Esophagus muscularis mucosa (tissue), 4 donors: ENCODE data around the gene ALDOA. TPM values are rescaled to one million over a fixed set of nuclear protein-coding genes. Genes with fewer than 3 reads are reported as not detected.

ENCODE experiments used
- DNase-seq: peaks from one replicate; pipeline ENCODE4 v3.0.0-alpha.2; 2017; ENCODE audit errors: extremely low spot score
- H3K27ac ChIP-seq, 4 donors: fragments of 200-600 bp; sonication (generic); replicated peaks in 1 of 4; 1 replicate in 3 of 4; 2 replicates in 1 of 4; pipeline ENCODE4 v1.5.1; 2016 to 2019; ENCODE audit warnings: mild to moderate bottlenecking in 1 of 4
- H3K27me3 ChIP-seq, 4 donors: fragments of 200-600 bp; sonication (generic); one replicate each; pipeline versions ENCODE4 v1.5.1 to v1.6.0; 2016 to 2019
- H3K36me3 ChIP-seq, 4 donors: fragments of 200-600 bp; sonication (generic); one replicate each; pipeline ENCODE4 v1.5.1; 2016 to 2019
- H3K4me1 ChIP-seq, 4 donors: fragments of 200-600 bp; sonication (generic); one replicate each; pipeline ENCODE4 v1.5.1; 2016 to 2019
- H3K4me3 ChIP-seq, 4 donors: fragments of 200-600 bp; sonication (generic); 1 replicate in 2 of 4; 2 replicates in 2 of 4; pipeline ENCODE4 v1.5.1; 2016 to 2019; ENCODE audit warnings: mild to moderate bottlenecking in 4 of 4, moderate library complexity in 1 of 4
- H3K9me3 ChIP-seq, 4 donors: fragments of 200-600 bp; sonication (generic); 1 replicate in 3 of 4; 2 replicates in 1 of 4; pipeline ENCODE4 v1.5.1; 2016 to 2019
- CTCF ChIP-seq, 3 experiments: fragments of 200-600 bp in 2 of 3; fragments of 450-650 bp in 1 of 3; sonication (generic) in 2 of 3; IDR thresholded peaks; one replicate each; pipeline ENCODE4 v1.5.1; 2017 to 2019; ENCODE audit warnings: antibody characterized with exemption in 3 of 3, mild to moderate bottlenecking in 2 of 3, moderate library complexity in 1 of 3
- EP300 ChIP-seq: sonication (generic); formaldehyde crosslinking; IDR thresholded peaks from one replicate; pipeline ENCODE4 v1.6.1; 2017; ENCODE audit warnings: antibody characterized with exemption
- POLR2A ChIP-seq: fragments of 450-650 bp; IDR thresholded peaks from one replicate; pipeline ENCODE4 v1.6.1; 2017; ENCODE audit warnings: antibody characterized with exemption, moderate library complexity, mild to moderate bottlenecking, low read depth
- POLR2AphosphoS5 ChIP-seq, 2 donors: sonication (generic); formaldehyde crosslinking; IDR thresholded peaks; one replicate each; pipeline ENCODE4 v1.6.1; 2017; ENCODE audit warnings: antibody characterized with exemption in 2 of 2
- WGBS: methylation state at CpG from one replicate; pipeline ENCODE4 v1.1.5; 2018; 5-methylcytosine and 5-hydroxymethylcytosine counted together
- intact Hi-C: fragments of 100-400 bp; cut with DNase I; formaldehyde crosslinking; loops from one replicate; pipeline ENCODE4 v1.15.1; 2023
- total RNA-seq, 4 donors: library from RNA; depleted of rRNA; stranded (reverse); fragments of >200 nt; gene quantifications; one replicate each; pipeline versions ENCODE4 v1.1.0 to v1.2.1, GENCODE V29; 2016

ALDOA gene
- total RNA-seq, 4 donors from 2014 or later, result 1,300 to 1,765 (median 1,454) TPM

- H3K27me3 ChIP-seq, result no peaks in the 10 kb centered on the region
- DNase-seq, result no peak
- peaks cover 32 to 61% (median 57%) of the 10 kb centered on the region in 4 donors for H3K4me1 ChIP-seq
- H3K36me3 ChIP-seq, result peaks cover 10 to 17% (median 15%) of the 10 kb centered on the region in 4 donors
- WGBS, result 45% methylated on average over 12 of the region's 12 CpGs
- no peak for TF ChIP-seq EP300
- TF ChIP-seq POLR2AphosphoS5 (IDR thresholded peaks at IDR 0.05), result no peak
- no peak for TF ChIP-seq CTCF (IDR thresholded peaks at IDR 0.05)
- no peak for TF ChIP-seq POLR2A
- H3K9me3 ChIP-seq, result no peaks in the 10 kb centered on the region
- H3K27ac ChIP-seq, result peak overlapping the region; percentile 98 to 100 (median 99)
- intact Hi-C loops, result no loop called here
- peak overlapping the region; percentile 75 to 99 (median 92) for H3K4me3 ChIP-seq
These were observed 2.2 kb upstream of the ALDOA start for GRCh38 chr16:30063278-30063892.

- DNase-seq, result peak; percentile 96
- peak; percentile 37 to 67 (median 49) for TF ChIP-seq CTCF (IDR thresholded peaks at IDR 0.05)
- peak; percentile 76 to 84 for TF ChIP-seq POLR2AphosphoS5 (IDR thresholded peaks at IDR 0.05)
- peak; percentile 44 for TF ChIP-seq POLR2A
- TF ChIP-seq EP300, result no peak
- intact Hi-C loops, result no loop called here
These were observed 1.4 kb upstream of the ALDOA start for GRCh38 chr16:30063893-30064728.

GRCh38 chr16:30064729-30065101 lies 845 bp upstream of the ALDOA start:
- WGBS, result 0% methylated on average over 7 of the region's 25 CpGs
- no peak for DNase-seq
- H3K4me1 ChIP-seq, result peaks cover 46 to 72% (median 69%) of the 10 kb centered on the region in 4 donors
- H3K4me3 ChIP-seq, result peak overlapping the region; percentile 75 to 99 (median 92)
- intact Hi-C loops, result no loop called here
- TF ChIP-seq POLR2AphosphoS5 (IDR thresholded peaks at IDR 0.05), result peak in 1 of 2 donors; percentile 2
- TF ChIP-seq EP300, result no peak
- no peak for TF ChIP-seq CTCF (IDR thresholded peaks at IDR 0.05)
- peak overlapping the region; percentile 98 to 100 (median 99) for H3K27ac ChIP-seq
- no peaks in the 10 kb centered on the region for H3K27me3 ChIP-seq
- no peaks in the 10 kb centered on the region for H3K9me3 ChIP-seq
- H3K36me3 ChIP-seq, result peaks cover 23 to 31% (median 28%) of the 10 kb centered on the region in 4 donors

More at GRCh38 chr16:30063893-30064728, 1.4 kb upstream of the ALDOA start:
- Histone ChIP-seq H3K27ac (peak overlapping the region; percentile 98 to 100 (median 99)), H3K27me3 (no peaks in the 10 kb centered on the region), H3K4me1 (peaks cover 40 to 68% (median 64%) of the 10 kb centered on the region in 4 donors), H3K9me3 (no peaks in the 10 kb centered on the region), H3K4me3 (peak overlapping the region; percentile 75 to 99 (median 92)), H3K36me3 (peaks cover 17 to 25% (median 22%) of the 10 kb centered on the region in 4 donors)
- 3% methylated on average over 23 of the region's 27 CpGs for WGBS

GRCh38 chr16:30065943-30066760 lies 592 bp downstream of the ALDOA start:
- peaks cover 37 to 45% (median 43%) of the 10 kb centered on the region in 4 donors for H3K36me3 ChIP-seq
- no peak for DNase-seq
- intact Hi-C loops, result no loop called here
- no peaks in the 10 kb centered on the region for H3K27me3 ChIP-seq
- H3K4me3 ChIP-seq, result peak overlapping the region; percentile 75 to 99 (median 92)
- no peaks in the 10 kb centered on the region for H3K9me3 ChIP-seq
- peak overlapping the region; percentile 98 to 100 (median 99) for H3K27ac ChIP-seq
- WGBS, result under 1% methylated on average over 27 of the region's 44 CpGs
- no peak for TF ChIP-seq POLR2A
- TF ChIP-seq POLR2AphosphoS5 (IDR thresholded peaks at IDR 0.05), result no peak
- TF ChIP-seq EP300, result no peak
- TF ChIP-seq CTCF (IDR thresholded peaks at IDR 0.05), result no peak
- H3K4me1 ChIP-seq, result peaks cover 52 to 72% (median 70%) of the 10 kb centered on the region in 4 donors
